HG02759 (cell line): ENCODE results near the gene ARMC3.
A peak's percentile ranks its signal among the peaks of the same experiment; 100 is the strongest.
"Not testable (repeated sequence)": the region's sequence is repeated elsewhere in the genome, so short reads cannot be mapped to it uniquely, and the experiment has no call there.

Experiments
- ATAC-seq: cut with Tn5 transposase; IDR thresholded peaks from one replicate; pipeline ENCODE4 v1.9.1; 2021; ENCODE audit warnings: mild to moderate bottlenecking, moderate library complexity; ENCODE audit not compliant: unreplicated experiment

The ARMC3 gene

GRCh38 chr10:22927661-22928403, at the start of gene ARMC3:
Gene ARMC3 (plus strand): TSS chr10:22928053. CDS start chr10:22931997, 3,944 bp downstream.
- peak; percentile 96 for ATAC-seq

- ATAC-seq = no peak
These were observed 36.1 kb upstream of the ARMC3 start for GRCh38 chr10:22891797-22892196.

- no peak for ATAC-seq
These were observed 34.1 kb upstream of the ARMC3 start for GRCh38 chr10:22893781-22894180.

- no peak for ATAC-seq
These were observed 33.1 kb upstream of the ARMC3 start for GRCh38 chr10:22894714-22895113.

- ATAC-seq = no peak
These were observed 32.6 kb upstream of the ARMC3 start for GRCh38 chr10:22895252-22895651.

- no peak for ATAC-seq
These were observed 30.5 kb upstream of the ARMC3 start for GRCh38 chr10:22897371-22897770.

- no peak for ATAC-seq
These were observed 28.5 kb upstream of the ARMC3 start for GRCh38 chr10:22899307-22899706.

- no peak for ATAC-seq
These were observed 28.1 kb upstream of the ARMC3 start for GRCh38 chr10:22899775-22900174.

GRCh38 chr10:22900841-22901601, 26.8 kb upstream of the ARMC3 start:
- ATAC-seq = no peak

- ATAC-seq = not testable (repeated sequence)
These were observed 25.7 kb upstream of the ARMC3 start for GRCh38 chr10:22902147-22902546.

GRCh38 chr10:22903694-22904093, 24.2 kb upstream of the ARMC3 start:
- ATAC-seq = no peak

GRCh38 chr10:22906767-22907166, 21.1 kb upstream of the ARMC3 start:
- no peak for ATAC-seq

- no peak for ATAC-seq
These were observed 19.0 kb upstream of the ARMC3 start for GRCh38 chr10:22908837-22909236.

GRCh38 chr10:22909673-22910072, 18.2 kb upstream of the ARMC3 start:
- not testable (repeated sequence) for ATAC-seq

- no peak for ATAC-seq
These were observed 16.8 kb upstream of the ARMC3 start for GRCh38 chr10:22911067-22911466.

GRCh38 chr10:22911889-22912762, 15.7 kb upstream of the ARMC3 start:
- no peak for ATAC-seq

- ATAC-seq = no peak
These were observed 15.0 kb upstream of the ARMC3 start for GRCh38 chr10:22912763-22913384.

GRCh38 chr10:22913474-22914092, 14.3 kb upstream of the ARMC3 start:
- ATAC-seq = no peak

GRCh38 chr10:22915314-22915713, 12.5 kb upstream of the ARMC3 start:
- ATAC-seq = no peak

GRCh38 chr10:22925088-22925487, 2.8 kb upstream of the ARMC3 start:
- ATAC-seq = no peak
